Thyroid gland (tissue), 4 donors: ENCODE measurements around the gene TENM3. TPM values are rescaled to one million over a fixed set of nuclear protein-coding genes. Genes with fewer than 3 reads are reported as not detected.

Experiments used
- DNase-seq, 2 donors: peaks; one replicate each; pipeline ENCODE4 v3.0.0-alpha.2; 2019
- H3K27ac ChIP-seq, 3 donors: fragments of 200-600 bp; sonication (generic); 1 replicate in 2 of 3; 2 replicates in 1 of 3; pipeline ENCODE4 v1.5.1; 2016 to 2019; ENCODE audit warnings: mild to moderate bottlenecking in 1 of 3, moderate library complexity in 1 of 3
- H3K27me3 ChIP-seq: fragments of 200-600 bp; sonication (generic); one replicate; pipeline ENCODE4 v1.5.1; 2019
- H3K36me3 ChIP-seq, 2 donors: fragments of 200-600 bp; sonication (generic); one replicate each; pipeline ENCODE4 v1.5.1; 2016 to 2019
- H3K4me1 ChIP-seq, 2 donors: fragments of 200-600 bp; sonication (generic); one replicate each; pipeline ENCODE4 v1.5.1; 2017 to 2019
- H3K4me3 ChIP-seq, 3 donors: fragments of 200-600 bp; sonication (generic); replicated peaks in 1 of 3; 1 replicate in 2 of 3; 2 replicates in 1 of 3; pipeline ENCODE4 v1.5.1; 2016; ENCODE audit warnings: mild to moderate bottlenecking in 1 of 3
- H3K9me3 ChIP-seq: fragments of 200-600 bp; sonication (generic); one replicate; pipeline ENCODE4 v1.5.1; 2017
- POLR2A ChIP-seq, 2 donors: fragments of 450-650 bp; IDR thresholded peaks; one replicate each; pipeline ENCODE4 v1.6.1; 2017; ENCODE audit warnings: antibody characterized with exemption in 2 of 2, mild to moderate bottlenecking in 2 of 2, moderate library complexity in 1 of 2
- WGBS, 2 donors: methylation state at CpG; one replicate each; pipeline ENCODE4 v1.1.5; 2017; 5-methylcytosine and 5-hydroxymethylcytosine counted together
- intact Hi-C: fragments of 100-400 bp; cut with DNase I; formaldehyde crosslinking; loops from one replicate; pipeline ENCODE4 v1.15.1; 2023
- total RNA-seq, 4 donors: library from RNA; depleted of rRNA; stranded (reverse); fragments of >200 nt; gene quantifications; one replicate each; pipeline ENCODE4 v1.2.3, GENCODE V29; 2016
- TF ChIP-seq, protein P1 (sequence below), 6 experiments: fragments of 200-600 bp in 3 of 6; fragments of 450-650 bp in 3 of 6; sonication (generic) in 3 of 6; IDR thresholded peaks; one replicate each; pipeline ENCODE4 v1.5.1; 2016 to 2019; ENCODE audit warnings: antibody characterized with exemption in 6 of 6, mild to moderate bottlenecking in 2 of 6, inconsistent platforms in 1 of 6, moderate library complexity in 1 of 6

Gene TENM3
- total RNA-seq, 4 donors from 2014 or later = 41.8 to 82.2 (median 68.1) TPM

DNA sequence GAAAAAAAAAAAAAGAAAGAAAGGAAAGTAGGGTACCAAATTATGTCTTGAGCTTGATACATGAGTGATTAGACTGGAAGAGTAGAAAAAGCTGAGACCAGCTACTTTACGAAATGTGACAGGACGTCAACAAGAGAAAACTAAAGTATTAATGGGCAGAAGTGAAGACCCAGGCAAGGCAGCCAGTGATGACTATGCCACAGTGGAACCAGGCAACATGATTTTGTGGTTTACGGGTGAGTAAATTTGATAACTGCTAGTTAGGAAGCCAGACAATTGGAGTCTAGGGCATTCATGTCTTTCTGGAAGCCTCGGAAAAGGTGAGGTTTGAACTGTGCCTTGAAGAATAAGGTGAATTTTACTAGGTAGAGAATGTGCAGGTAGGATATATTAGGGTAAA, 326.4 kb downstream of the TENM3 start:
- Histone ChIP-seq H3K9me3 (no peaks in the 10 kb centered on the region), H3K36me3 (no peaks in the 10 kb centered on the region), H3K27me3 (no peaks in the 10 kb centered on the region), H3K4me1 (peaks cover 0 to 4% of the 10 kb centered on the region in 2 donors), H3K4me3 (no peak overlapping the region), H3K27ac (no peak overlapping the region)
- DNase-seq = no peak
- intact Hi-C loops = no loop called here
- WGBS, 2 donors = 93 to 94% methylated on average over 4 of the region's 4 CpGs
- TF ChIP-seq, protein P1, sequence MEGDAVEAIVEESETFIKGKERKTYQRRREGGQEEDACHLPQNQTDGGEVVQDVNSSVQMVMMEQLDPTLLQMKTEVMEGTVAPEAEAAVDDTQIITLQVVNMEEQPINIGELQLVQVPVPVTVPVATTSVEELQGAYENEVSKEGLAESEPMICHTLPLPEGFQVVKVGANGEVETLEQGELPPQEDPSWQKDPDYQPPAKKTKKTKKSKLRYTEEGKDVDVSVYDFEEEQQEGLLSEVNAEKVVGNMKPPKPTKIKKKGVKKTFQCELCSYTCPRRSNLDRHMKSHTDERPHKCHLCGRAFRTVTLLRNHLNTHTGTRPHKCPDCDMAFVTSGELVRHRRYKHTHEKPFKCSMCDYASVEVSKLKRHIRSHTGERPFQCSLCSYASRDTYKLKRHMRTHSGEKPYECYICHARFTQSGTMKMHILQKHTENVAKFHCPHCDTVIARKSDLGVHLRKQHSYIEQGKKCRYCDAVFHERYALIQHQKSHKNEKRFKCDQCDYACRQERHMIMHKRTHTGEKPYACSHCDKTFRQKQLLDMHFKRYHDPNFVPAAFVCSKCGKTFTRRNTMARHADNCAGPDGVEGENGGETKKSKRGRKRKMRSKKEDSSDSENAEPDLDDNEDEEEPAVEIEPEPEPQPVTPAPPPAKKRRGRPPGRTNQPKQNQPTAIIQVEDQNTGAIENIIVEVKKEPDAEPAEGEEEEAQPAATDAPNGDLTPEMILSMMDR (IDR thresholded peaks at IDR 0.05) = no peak
- no peak for TF ChIP-seq POLR2A (IDR thresholded peaks at IDR 0.05)

DNA sequence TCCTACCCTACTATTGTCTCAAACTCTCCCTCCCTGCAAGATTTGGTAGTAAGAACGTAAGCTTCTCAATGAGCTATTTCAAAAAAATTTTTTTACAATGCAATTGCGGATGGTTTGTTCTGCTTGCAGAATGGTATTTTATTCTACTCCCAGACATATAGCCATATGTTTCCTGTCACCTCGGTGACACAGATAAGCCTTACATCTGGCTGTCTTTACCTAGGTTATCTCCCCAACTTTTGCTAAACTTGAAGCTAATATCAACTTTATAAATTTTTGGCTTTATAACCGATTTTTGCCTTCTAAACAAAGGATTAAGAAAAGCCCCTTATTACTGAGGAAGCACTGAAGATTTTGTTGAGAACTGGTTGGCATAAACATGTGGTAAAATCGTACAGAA, 331.5 kb downstream of the TENM3 start:
- Histone ChIP-seq H3K27ac (no peak overlapping the region), H3K4me1 (peaks cover 0 to 11% of the 10 kb centered on the region in 2 donors), H3K27me3 (no peaks in the 10 kb centered on the region), H3K9me3 (no peaks in the 10 kb centered on the region), H3K36me3 (no peaks in the 10 kb centered on the region), H3K4me3 (no peak overlapping the region)
- TF ChIP-seq POLR2A (IDR thresholded peaks at IDR 0.05) = no peak
- TF ChIP-seq, protein P1 (IDR thresholded peaks at IDR 0.05) = no peak
- WGBS, 2 donors = 78 to 79% methylated on average over 5 of the region's 5 CpGs
- DNase-seq = no peak
- intact Hi-C loops = no loop called here

DNA sequence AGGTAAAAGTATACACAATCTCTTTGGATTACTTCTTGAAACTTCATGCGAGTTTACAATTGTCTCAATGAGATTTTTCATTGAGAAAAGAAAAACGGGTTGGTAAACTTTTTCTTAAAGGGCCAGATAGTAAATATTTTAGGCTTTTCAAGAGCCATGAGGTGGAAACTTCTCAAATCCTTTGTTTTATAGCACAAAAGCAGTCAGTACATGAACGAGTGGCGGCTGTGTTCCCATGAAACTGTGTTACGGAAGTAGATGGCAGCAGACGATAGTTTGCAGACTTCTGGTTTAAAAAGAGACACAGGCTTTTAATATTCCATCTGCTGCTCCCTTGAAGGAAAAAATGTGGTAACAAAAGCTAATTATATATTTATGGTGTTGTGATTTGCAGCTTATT, 332.0 kb downstream of the TENM3 start:
- TF ChIP-seq POLR2A (IDR thresholded peaks at IDR 0.05) = no peak
- TF ChIP-seq, protein P1 (IDR thresholded peaks at IDR 0.05) = no peak
- Histone ChIP-seq H3K9me3 (no peaks in the 10 kb centered on the region), H3K4me3 (no peak overlapping the region), H3K36me3 (no peaks in the 10 kb centered on the region), H3K4me1 (peaks cover 0 to 11% of the 10 kb centered on the region in 2 donors), H3K27me3 (no peaks in the 10 kb centered on the region), H3K27ac (no peak overlapping the region)
- intact Hi-C loops = no loop called here
- DNase-seq = no peak
- 54 to 69% methylated on average over 6 of the region's 6 CpGs for WGBS, 2 donors

DNA sequence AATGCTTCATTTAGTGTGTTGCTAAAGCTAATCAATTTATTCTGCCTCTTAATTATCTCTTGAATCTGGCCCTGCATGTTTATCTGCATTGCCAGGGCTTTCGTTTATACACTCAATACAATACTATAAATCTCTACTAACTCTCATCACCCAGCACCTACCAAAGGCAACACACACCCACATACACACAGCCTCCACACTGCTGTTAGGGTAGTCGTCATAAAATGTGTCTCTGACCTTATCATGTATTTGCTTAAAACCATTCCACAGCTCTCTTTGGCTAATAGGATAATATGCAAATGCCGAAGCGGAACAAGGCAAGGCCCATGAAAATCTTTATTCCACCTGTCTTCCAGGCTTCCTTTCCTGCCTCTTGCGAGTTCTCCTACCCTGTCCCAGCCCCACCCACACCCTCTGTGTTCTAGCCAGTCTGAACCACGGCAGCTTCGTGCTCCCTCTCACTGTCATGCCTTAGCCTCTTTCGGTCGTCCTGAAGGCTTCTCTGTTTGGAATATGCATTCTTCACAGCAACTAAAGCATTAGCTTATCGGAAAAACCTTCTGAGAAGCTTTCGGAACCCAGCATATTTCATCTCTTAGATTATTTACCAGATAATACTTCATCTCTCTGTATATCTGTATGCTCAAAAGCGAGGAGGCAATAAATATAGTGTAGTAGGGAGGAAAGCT, 333.5 kb downstream of the TENM3 start:
- TF ChIP-seq POLR2A (IDR thresholded peaks at IDR 0.05) = no peak
- TF ChIP-seq, protein P1 (IDR thresholded peaks at IDR 0.05) = no peak
- Histone ChIP-seq H3K27ac (no peak overlapping the region), H3K27me3 (no peaks in the 10 kb centered on the region), H3K9me3 (no peaks in the 10 kb centered on the region), H3K4me3 (no peak overlapping the region), H3K36me3 (no peaks in the 10 kb centered on the region), H3K4me1 (peaks cover 0 to 11% of the 10 kb centered on the region in 2 donors)
- DNase-seq = no peak
- intact Hi-C loops = no loop called here
- WGBS, 2 donors = 88 to 90% methylated on average over 12 of the region's 12 CpGs

DNA sequence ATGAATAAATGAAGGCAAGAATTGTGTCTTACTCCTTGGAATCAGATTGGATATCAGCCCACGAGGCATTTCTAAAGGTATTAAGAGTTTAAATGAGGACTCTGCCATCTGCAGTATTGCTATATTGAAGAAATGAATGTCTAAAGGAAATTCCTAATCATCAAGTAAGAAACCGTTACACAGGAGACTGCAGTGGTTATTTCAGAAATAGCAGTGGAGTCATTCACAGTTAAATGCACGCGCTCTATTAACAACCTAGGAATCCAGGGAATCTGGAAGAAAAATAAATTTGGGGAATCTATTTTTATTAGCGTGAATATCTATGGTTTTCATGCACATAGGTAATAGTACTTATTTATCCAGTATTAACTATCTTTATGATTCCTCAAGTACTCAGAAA, 334.2 kb downstream of the TENM3 start:
- no peak overlapping the region for H3K4me3 ChIP-seq
- intact Hi-C loops = no loop called here
- H3K27me3 ChIP-seq = no peaks in the 10 kb centered on the region
- no peak for DNase-seq
- TF ChIP-seq, protein P1 (IDR thresholded peaks at IDR 0.05) = no peak
- TF ChIP-seq POLR2A (IDR thresholded peaks at IDR 0.05) = no peak
- no peak overlapping the region for H3K27ac ChIP-seq
- no peaks in the 10 kb centered on the region for H3K9me3 ChIP-seq
- WGBS, 2 donors = 80 to 98% methylated on average over 5 of the region's 5 CpGs
- no peaks in the 10 kb centered on the region for H3K36me3 ChIP-seq
- H3K4me1 ChIP-seq = peaks cover 0 to 11% of the 10 kb centered on the region in 2 donors
